HG03571 (cell line): Measurements from ENCODE around the gene C1S.
"Not testable (repeated sequence)": the region's sequence is repeated elsewhere in the genome, so short reads cannot be mapped to it uniquely, and the experiment has no call there.

ENCODE experiments used
- ATAC-seq: cut with Tn5 transposase; IDR thresholded peaks from one replicate; pipeline ENCODE4 v1.9.1; 2021; ENCODE audit not compliant: unreplicated experiment

C1S gene

GRCh38 chr12:7046383-7047105, 14.0 kb upstream of the C1S start:
- ATAC-seq, result no peak

- no peak for ATAC-seq
Measured at GRCh38 chr12:7047306-7047705, 13.2 kb upstream of the C1S start.

GRCh38 chr12:7049445-7049951, 11.0 kb upstream of the C1S start:
- not testable (repeated sequence) for ATAC-seq

GRCh38 chr12:7049973-7050372, 10.5 kb upstream of the C1S start:
- not testable (repeated sequence) for ATAC-seq

- no peak for ATAC-seq
Measured at GRCh38 chr12:7054925-7055324, 5.6 kb upstream of the C1S start.

GRCh38 chr12:7055736-7056135, 4.8 kb upstream of the C1S start:
- not testable (repeated sequence) for ATAC-seq

- ATAC-seq, result no peak
Measured at GRCh38 chr12:7058163-7058845, 2.2 kb upstream of the C1S start.

GRCh38 chr12:7058850-7059395, 1.6 kb upstream of the C1S start:
- no peak for ATAC-seq

GRCh38 chr12:7059780-7060179, 738 bp upstream of the C1S start:
- no peak for ATAC-seq

GRCh38 chr12:7061138-7061537, 620 bp downstream of the C1S start:
- no peak for ATAC-seq

GRCh38 chr12:7061596-7061995, 1.1 kb downstream of the C1S start:
- ATAC-seq, result no peak

GRCh38 chr12:7064516-7064915, 4.0 kb downstream of the C1S start:
- ATAC-seq, result no peak

GRCh38 chr12:7065073-7065623, 4.6 kb downstream of the C1S start:
- ATAC-seq, result no peak

- ATAC-seq, result no peak
Measured at GRCh38 chr12:7066596-7066995, 6.1 kb downstream of the C1S start.

- no peak for ATAC-seq
Measured at GRCh38 chr12:7067096-7067495, 6.6 kb downstream of the C1S start.

GRCh38 chr12:7068240-7068993, 7.9 kb downstream of the C1S start:
- ATAC-seq, result no peak

GRCh38 chr12:7068994-7069346, 8.5 kb downstream of the C1S start:
- ATAC-seq, result no peak

GRCh38 chr12:7069386-7069785, 8.9 kb downstream of the C1S start:
- ATAC-seq, result no peak

- no peak for ATAC-seq
Measured at GRCh38 chr12:7072035-7072434, 11.5 kb downstream of the C1S start.

- ATAC-seq, result no peak
Measured at GRCh38 chr12:7072554-7072953, 12.0 kb downstream of the C1S start.

GRCh38 chr12:7073946-7074345, 13.4 kb downstream of the C1S start:
- no peak for ATAC-seq
